Left ventricle myocardium superior (tissue), 1 donor: ENCODE measurements around the gene HIPK4. TPM values are rescaled to one million over a fixed set of nuclear protein-coding genes. Genes with fewer than 3 reads are reported as not detected.

ENCODE experiments used
- ATAC-seq: fragments of 200-7000 bp; cut with Tn5 transposase; one replicate; pipeline ENCODE4 v1.9.1; 2020; ENCODE audit warnings: mild to moderate bottlenecking, moderate library complexity
- DNase-seq: peaks from one replicate; pipeline ENCODE4 v3.0.0-alpha.2; 2020
- intact Hi-C: fragments of 100-400 bp; cut with micrococcal nuclease; formaldehyde crosslinking; loops from one replicate; pipeline ENCODE4 v1.11.0; 2022
- total RNA-seq: library from RNA; stranded (reverse); fragmentation: NEBNext Ultra II Directional; extraction: Animal tissue kit (Norgen Biotek cat#: 25700); gene quantifications from one replicate; pipeline ENCODE4 v1.2.1, GENCODE V29; 2021
- donor health status: DM: no; HTN: yes; CAD: no; lungs with severe emphysema.

Gene HIPK4
- total RNA-seq, 1 donor from 2014 or later = not detected

DNA sequence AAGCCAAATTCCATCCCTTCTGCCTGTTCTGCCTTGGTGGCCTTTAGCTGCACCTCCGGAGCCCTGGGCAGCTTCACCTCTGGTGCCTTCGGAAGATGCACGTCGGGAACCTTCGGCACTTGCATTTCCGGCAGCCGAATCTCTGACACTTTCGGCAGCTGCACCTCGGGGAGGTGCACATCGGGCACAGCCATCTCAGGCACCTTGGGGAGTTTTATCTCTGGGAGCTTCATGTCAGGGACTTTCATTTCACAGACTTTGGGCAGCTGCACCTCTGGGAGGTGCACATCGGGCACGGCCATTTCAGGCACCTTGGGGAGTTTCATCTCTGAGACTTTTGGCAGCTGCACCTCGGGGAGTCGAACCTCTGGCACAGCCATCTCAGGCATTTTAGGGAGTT lies 6.0 kb upstream of the HIPK4 start:
- ATAC-seq (no peak), DNase-seq (no peak)
- intact Hi-C loops = no loop called here

DNA sequence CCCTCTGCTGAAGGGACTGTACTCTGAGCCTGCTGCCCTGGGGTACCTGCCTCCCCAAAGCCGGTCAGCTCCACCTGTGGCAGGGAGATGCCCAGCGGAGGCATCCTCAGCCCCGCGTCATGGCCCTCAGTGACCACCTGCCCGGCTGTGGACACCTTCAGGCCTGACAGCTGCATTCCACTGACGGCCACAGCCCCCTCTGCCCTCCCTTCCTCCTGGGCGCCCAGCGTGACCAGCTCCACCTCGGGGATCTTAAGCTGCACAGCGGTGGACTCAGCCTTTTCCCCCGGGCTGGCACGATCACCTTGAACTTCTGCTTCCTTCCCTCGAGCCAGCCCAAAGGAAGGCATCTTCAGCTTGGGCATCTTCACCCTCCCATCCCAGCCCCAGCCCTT lies 4.8 kb upstream of the HIPK4 start:
- DNase-seq (no peak), ATAC-seq (no peak)
- intact Hi-C loops = no loop called here

DNA sequence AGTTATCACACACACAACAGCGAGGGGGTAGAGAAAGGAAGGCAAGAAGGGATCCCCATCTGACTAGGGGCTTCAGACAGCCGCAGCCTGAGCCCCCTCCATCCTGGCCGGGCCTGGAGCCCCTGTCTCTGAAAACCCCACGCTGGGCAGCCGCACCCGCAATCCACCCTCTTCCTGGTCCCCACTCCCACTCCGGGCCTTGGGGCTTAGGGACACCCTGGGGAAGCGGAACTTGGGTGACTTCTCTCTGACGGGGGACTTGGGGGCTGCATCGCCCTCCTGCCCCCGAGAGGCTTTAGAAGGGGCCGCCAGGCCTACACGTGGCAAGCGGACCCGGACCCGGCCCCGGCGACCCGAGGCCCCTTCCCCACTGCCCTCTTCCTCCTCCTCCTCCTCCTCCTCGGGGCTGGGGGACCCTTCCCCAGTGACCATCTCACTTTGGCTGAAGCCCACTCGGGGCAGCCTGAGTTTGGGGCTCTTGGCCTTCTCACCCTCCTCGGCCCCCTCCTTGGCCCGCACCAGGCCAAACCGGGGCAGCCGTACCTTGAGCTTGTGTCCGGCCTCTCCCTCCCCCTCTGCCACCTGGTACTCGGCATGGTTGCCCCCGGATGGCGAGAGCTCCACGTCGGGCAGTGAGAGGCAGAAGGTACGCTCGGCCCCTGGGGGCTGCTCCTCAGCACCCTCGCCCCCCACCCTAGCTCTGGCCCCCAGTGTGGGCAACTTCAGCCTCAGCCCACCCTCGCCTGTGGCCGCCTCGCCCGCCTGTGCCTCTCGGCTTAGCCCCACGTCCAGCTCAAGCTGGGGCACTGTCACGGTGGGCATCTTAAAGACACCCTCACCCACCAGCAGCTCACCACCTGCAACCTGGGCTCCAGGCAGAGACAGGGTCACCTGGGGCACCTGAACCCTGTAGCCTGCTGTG lies 4.2 kb upstream of the HIPK4 start:
- DNase-seq (no peak), ATAC-seq (no peak)
- intact Hi-C loops = no loop called here

DNA sequence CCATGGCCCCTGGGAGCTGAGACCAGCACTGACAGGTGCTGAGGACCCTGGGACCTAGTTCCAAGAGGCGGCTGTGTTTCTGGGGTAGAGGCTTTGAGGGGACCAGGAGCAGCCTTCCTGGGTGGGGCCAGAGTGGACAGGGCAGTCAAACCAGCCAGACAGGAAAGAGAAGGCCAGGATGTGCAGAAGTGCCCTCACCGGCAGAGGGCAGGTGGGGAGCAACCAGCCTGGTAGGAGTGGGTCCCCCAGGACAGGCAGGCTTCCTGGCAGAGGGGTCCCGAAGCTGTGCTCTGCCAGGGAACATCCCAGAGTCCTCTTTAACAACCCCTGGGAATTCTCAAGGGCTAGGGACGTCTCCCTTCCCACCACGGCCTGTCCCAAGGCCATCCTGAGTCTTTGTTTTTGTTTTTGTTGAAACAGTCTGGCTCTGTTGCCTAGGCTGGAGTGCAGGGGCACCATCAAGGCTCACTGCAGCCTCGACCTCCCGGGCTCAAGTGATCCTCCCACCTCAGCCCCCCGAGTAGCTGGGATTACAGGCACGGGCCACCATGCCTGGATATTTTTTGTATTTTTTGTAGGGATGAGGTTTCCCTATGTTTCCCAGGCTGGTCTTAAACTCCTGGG lies 3.0 kb upstream of the HIPK4 start:
- DNase-seq = no peak

GRCh38 chr19:40392123-40392522 lies 2.1 kb upstream of the HIPK4 start:
- intact Hi-C loops = no loop called here
- no peak for ATAC-seq
- no peak for DNase-seq

More for the DNA sequence above, 3.0 kb upstream of the HIPK4 start:
- peak; percentile 47 for ATAC-seq
- intact Hi-C loops = no loop called here

- DNase-seq (no peak), ATAC-seq (no peak)
- intact Hi-C loops = no loop called here
Observed at GRCh38 chr19:40389404-40390083, 437 bp downstream of the HIPK4 start.

DNA sequence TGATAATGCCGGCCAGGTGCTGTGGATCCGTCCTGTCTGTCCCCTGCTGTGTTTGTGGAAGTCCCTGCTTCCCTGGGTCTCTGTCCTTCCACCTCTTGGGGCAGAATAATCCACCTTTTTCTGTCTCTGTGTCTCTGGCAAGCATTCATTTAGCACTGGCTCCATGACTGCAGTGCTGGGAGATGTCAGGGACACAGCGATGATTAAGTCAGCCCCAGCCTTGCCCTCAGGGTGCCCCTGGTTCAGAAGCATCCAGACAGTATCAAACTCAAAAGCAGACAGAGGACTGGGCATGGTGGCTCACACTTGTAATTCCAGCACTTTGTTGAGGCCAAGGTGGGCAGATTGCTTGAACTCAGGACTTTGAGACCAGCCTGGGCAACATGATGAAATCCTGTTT lies 1.5 kb downstream of the HIPK4 start:
- no peak for ATAC-seq
- DNase-seq = no peak
- intact Hi-C loops = no loop called here

DNA sequence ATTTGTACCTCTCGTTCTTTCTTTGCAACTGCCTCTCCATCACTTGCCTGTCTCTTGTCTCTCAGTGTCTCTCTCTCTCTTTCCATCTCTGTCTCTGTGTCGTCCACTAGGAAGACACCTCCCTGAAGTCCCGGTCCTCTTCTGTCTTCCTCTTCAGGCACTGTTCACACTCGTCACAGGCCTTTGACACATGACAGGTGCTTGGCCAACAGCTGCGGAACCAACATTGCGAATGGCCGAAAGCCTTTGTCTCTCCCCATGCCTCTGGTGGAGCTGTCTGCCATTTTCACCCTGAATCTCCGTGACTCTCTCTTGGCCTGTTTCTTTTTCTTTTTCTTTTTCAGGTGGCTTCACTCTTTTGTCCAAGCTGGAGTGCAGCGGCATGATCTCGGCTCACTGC lies 2.8 kb downstream of the HIPK4 start:
- intact Hi-C loops = no loop called here
- DNase-seq (no peak), ATAC-seq (no peak)

GRCh38 chr19:40383668-40384248 lies 6.2 kb downstream of the HIPK4 start:
- ATAC-seq = no peak
- intact Hi-C loops = no loop called here

DNA sequence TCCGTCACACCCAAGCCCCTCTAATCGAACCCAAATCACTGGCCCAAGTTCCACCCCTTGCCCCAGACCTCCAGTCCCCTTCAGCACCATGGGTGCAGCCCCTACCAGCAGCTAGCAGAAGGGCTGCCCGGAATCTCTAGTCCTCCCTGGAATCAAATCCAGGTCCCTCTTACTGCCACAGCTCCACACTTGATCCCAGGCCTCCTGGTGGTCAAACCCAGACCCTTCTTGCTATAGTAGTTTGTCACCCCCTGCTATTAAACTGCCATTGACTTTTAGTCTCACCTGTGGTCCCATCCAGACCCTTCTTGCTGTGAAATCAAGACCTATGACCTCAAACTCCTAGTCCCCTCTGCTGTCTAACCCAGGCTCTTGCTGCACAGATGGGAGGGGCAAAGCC lies 8.7 kb downstream of the HIPK4 start:
- DNase-seq (no peak), ATAC-seq (no peak)
- intact Hi-C loops = no loop called here

More at GRCh38 chr19:40383668-40384248, 6.2 kb downstream of the HIPK4 start:
- no peak for DNase-seq

- no peak for ATAC-seq
- no peak for DNase-seq
- intact Hi-C loops = no loop called here
Observed at GRCh38 chr19:40380199-40381037, 9.6 kb downstream of the HIPK4 start.

- intact Hi-C loops = no loop called here
- ATAC-seq = no peak
- no peak for DNase-seq
Observed at GRCh38 chr19:40379446-40380198, 10.4 kb downstream of the HIPK4 start.

DNA sequence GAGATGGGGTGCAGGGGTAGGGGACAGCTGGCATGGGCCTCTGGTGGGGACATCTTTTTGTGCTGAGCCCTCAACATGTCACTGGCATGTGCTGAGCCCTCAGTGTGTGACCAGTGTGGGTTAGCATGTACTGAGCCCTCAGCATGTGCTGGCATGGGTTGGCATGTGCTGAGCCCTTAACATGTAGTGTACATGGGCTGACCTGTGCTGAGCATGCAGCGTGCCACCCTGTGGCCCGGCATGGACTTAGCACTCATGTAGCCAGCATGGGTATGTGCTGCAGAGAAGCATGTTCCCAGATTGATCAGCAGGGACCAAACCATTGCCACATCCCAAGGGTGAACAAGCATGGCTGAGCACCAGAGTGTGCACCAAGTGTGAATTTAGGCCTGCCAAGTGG lies 11.5 kb downstream of the HIPK4 start:
- ATAC-seq (no peak), DNase-seq (no peak)
- intact Hi-C loops = no loop called here

DNA sequence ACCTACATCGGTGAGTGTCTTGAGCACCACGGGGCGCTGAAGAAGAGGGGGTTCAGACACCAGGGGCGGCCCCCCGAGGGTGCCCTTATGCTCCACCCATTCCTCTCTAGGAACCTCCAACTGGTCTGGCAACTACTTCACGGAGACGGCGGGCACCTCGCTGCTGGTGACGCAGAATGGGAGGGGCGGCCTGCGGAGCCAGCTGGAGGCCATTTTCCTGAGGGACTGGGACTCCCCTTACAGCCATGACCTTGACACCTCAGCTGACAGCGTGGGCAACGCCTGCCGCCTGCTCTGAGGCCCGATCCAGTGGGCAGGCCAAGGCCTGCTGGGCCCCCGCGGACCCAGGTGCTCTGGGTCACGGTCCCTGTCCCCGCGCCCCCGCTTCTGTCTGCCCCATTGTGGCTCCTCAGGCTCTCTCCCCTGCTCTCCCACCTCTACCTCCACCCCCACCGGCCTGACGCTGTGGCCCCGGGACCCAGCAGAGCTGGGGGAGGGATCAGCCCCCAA lies 12.1 kb downstream of the HIPK4 start:
- ATAC-seq = no peak
- intact Hi-C loops = no loop called here
- DNase-seq = no peak

DNA sequence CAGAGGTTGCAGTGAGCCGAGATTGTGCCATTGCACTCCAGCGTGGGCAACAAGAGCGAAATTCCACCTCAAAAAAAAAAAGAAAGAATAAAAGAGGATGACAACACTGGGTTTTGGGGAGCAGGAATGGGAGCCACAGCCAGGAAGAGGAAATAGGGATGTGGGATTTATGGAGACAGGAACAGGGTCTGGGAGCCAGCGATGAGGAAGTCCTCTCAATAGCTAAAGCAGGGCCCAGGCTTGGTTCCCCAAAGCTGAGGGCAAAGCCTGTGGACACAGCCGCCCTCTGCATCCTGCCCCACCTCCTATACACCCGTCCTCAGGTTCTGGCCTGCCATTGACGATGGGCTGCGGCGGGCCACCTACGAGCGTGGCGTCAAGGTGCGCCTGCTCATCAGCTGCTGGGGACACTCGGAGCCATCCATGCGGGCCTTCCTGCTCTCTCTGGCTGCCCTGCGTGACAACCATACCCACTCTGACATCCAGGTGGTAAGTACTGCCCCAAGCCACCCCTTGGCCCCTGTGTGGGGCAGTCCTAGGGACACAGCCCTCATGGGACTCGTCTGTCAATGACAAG lies 13.6 kb downstream of the HIPK4 start:
- intact Hi-C loops = no loop called here
- DNase-seq = no peak
- ATAC-seq = no peak

- no peak for DNase-seq
- no peak for ATAC-seq
Observed at GRCh38 chr19:40374084-40374483, 15.9 kb downstream of the HIPK4 start.

GRCh38 chr19:40371802-40372122 lies 18.2 kb downstream of the HIPK4 start:
- DNase-seq = no peak
- ATAC-seq = no peak
- intact Hi-C loops = no loop called here

More at GRCh38 chr19:40374084-40374483, 15.9 kb downstream of the HIPK4 start:
- intact Hi-C loops = no loop called here
